HG02981 (cell line): Measurements from ENCODE around the gene BIVM.
"Not testable (repeated sequence)": the region's sequence is repeated elsewhere in the genome, so short reads cannot be mapped to it uniquely, and the experiment has no call there.

Experiments used
- ATAC-seq: cut with Tn5 transposase; IDR thresholded peaks from one replicate; pipeline ENCODE4 v1.9.1; 2021; ENCODE audit warnings: mild to moderate bottlenecking, moderate library complexity; ENCODE audit not compliant: unreplicated experiment

The BIVM gene

DNA sequence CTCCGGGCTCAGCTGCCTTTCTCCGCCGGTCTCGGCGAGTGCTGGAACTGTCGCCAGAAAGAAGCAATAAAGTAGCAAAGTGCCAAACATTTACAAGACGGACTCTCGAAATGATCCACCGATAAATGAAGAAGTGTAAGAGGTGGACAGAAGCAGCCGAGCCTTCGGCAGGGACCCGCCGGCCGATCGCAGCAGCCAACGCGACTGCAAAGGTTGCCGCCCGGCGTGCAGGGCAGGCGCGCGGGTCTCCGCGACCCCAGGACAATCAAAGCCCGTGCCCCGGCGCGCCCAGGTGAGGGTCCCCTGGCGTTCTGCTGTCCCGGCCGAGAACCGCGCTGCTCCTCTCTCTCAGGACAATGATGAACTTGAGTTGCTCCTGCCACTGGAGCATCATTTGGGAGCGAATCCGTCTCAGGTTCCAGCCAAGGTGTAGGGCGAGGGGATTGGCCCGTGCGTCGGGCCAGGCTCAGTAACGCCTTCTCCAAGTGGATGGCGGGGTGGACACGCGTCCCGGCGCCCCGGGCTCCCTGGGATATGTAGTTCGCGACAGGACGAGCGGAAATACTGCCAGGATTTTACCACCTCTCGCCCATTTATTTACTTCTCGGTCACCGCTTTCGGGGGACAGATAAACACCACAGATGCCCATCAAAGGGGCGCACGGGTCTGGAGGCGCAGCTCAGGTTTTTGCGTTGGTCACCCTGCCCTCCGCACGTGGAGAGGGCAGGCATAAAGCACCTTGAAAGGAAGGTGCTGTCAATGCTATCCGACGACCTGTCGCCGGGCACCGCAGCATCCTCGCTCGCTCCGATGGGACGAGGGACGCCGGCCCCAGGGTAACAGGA is at the start of gene BIVM, which contains the start of gene POGLUT2:
BIVM (plus strand) TSS at position 539 of the 845 bp plus-strand sequence. CDS start 8,149 bp downstream, outside the sequence.
POGLUT2 (minus strand) TSS at position 396 of the 845 bp plus-strand sequence; CDS start at position 90, 306 bp downstream.
- ATAC-seq = peak; percentile 85

- ATAC-seq = no peak
Measured at GRCh38 chr13:102751886-102752285, 47.0 kb upstream of the BIVM start.

GRCh38 chr13:102757006-102757405 is 41.9 kb upstream of the BIVM start:
- no peak for ATAC-seq

GRCh38 chr13:102758842-102759241 is 40.1 kb upstream of the BIVM start:
- ATAC-seq = no peak

DNA sequence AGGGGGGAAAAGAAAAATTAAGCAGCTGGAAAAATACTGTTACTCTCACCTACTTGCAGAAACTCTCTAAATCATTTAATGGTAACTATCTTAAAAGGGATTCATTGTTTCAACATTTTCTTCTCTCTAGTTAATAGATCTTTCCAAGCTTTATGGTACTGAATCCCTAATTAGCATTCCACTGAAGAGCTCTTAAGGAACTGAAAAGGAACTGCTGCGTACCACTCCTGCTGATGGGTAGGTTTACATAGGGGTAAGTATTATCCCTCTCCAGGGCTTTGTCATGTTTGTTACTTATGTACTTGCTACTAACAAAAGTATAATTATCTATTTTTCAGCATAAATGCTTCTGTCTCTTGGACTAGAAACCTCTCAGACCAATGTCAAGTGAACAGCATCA is 37.8 kb upstream of the BIVM start:
- no peak for ATAC-seq

- no peak for ATAC-seq
Measured at GRCh38 chr13:102763741-102764140, 35.2 kb upstream of the BIVM start.

DNA sequence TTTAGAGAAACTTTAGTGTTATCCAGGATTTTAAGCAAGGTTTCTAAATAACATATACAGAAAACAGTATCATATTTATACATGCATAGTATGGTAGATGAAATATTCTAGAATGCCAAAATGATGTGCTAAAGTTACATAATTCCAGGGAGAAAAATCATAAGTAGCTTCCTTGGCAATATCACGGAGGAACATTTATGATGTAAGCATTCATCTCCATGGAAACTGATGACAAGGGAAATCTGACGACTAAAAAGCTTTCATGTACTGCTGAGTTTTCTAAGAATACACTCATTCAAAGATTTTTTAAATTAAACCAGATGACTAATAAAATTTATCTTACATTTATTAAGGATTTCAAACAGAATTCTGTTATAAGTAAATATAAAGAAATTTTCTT is 30.0 kb upstream of the BIVM start:
- ATAC-seq = no peak

DNA sequence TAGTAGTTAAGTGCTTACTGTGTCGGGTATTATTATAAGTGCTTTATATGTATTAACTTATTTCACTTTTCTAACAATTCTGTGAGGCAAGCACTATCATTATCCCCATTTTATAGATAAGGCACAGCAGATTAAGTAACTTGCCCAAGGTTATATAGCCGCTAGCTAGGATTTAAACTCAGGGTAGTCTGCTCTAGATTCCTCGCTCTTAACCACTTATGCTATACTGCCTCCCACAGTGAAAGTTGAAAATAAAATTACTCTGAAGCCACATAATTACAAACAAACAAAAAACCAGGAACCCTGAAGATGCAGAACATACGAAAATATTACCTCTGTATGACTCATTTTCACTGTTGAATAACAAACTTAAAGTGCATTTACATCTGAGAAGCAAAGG is 29.2 kb upstream of the BIVM start:
- ATAC-seq = no peak

DNA sequence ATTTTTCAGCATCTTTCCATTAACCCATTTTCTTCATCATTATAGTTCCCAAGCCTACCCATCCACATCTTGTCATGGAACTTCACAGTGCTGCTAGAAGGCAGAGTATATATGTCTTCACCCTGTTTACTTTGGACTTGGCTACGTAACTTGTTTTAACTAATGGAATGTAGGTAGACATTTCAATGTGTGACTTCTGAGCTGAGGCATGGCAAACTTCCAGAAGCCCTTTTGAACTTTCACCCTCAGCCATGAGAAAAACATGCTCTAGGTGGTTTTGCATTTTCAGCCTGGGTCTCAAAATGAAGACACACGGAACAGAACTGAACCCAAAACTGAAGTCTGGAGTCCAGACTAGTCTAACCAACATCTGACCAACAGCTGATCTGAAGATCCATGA is 28.5 kb upstream of the BIVM start:
- no peak for ATAC-seq

DNA sequence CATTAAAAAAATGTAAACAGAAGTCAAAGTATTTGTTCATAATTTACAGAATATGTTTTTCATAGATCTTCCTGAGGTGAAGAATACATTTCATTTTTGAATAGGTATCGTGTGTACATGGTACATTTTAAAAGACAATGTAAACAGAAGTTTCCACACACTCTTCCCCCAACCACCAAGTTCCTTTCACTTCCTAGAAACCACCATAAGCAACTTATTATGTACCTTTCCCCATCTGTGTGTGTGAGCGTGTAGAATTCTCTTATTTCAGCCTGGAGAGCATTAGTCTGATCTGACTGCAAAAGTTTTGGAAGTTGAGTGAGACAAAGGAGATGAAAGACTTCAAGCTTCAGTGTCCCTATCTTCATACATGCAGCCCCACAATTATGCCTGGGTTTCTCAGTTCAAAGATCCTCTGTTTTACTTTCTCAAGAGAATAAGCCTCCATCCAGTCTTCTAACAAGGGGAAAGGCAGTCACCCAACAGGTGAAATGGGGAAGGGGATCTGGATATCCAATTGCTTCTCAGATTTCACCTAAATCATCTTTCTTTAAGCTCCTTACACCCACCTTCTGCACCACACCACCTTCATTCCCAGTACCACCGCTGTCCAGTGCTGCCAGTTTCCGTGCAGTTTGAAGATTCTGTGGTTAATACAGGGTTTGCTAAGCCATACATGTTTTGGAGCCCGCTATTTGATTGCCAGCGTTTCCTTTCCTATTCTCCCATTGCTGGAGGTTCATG is 27.4 kb upstream of the BIVM start:
- ATAC-seq = no peak

DNA sequence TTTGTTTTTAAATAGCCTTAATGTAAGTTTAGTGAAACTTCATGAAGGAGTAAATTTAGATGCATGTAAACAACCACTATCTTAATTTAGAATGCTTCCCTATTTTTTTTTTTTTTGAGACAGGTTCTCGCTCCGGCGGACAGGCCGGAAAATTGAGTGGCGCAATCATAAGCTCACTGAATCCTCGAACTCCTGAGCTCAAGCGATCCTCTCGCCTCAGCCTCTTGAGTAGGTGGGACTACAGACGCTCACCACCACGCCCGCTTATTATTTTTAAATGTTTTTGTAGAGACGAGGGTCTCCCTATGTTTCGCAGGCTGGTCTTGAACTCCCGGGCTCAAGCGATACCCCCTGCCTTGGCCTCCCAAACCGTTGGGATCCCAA is 26.9 kb upstream of the BIVM start:
- no peak for ATAC-seq

- ATAC-seq = peak; percentile 89
Measured at GRCh38 chr13:102773441-102774213, 25.3 kb upstream of the BIVM start, which contains the start of gene TEX30. TEX30 (minus strand) TSS chr13:102773786; CDS start chr13:102770026, 3,760 bp downstream.

GRCh38 chr13:102774214-102774568 is 24.7 kb upstream of the BIVM start:
- ATAC-seq = no peak

DNA sequence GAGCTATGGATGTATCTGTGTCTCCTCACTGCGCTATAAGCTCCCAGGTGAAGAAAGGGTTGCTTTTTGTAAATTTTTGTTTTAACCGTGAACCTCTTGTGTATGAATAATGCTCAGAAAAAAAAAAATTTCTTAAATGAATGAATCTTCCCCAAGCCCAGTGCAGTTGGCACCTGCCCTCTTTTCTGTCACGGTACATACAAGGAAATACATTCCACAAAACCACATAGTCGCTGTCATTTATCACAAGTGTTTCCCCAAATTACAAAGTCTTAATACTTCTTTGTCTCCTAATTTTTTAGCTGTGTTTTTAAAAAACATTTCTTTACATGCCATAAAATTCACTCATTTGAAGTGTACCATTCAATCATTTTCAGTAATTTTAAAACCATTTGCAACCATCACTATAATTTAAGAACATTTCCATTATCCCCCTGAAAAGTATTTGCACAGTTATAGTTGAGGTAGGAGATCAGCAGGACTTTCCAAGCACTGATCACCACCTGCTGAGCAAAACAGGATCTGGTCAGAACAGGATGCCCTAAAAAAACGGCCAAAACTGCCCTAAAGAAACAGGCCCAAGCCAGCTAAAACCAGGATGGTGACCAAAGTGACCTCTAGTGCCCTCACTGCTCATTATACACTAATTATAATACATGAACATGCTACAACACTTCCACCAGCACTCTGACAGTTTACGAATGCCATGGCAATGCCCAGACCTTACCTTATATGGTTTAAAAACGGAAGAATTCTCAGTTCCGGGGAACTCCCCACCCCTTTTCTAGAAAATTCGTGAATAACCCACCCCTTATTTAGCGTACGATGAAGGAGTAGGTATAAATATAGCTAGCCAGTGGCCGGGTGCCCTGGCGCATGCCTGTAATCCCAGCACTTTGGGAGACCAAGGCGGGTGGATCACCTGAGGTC is 24.1 kb upstream of the BIVM start:
- no peak for ATAC-seq

DNA sequence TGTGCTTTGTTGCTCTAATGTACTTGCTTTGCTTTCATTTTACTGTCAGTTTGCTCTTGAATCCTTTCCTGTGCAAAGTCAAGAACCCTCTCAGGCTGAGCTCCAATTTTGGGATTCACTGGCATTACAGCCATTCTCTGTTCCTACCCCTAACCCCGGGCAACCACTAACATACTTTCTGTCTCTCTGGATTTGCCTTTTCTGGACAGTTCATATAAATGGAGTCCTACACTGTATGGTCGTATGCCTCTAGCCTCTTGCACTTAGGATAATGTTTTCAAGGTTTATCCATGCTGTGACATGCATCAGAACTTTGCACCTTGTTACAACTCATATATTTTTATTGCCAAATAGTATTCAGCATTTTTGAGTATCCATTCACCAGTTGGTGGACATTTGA is 22.6 kb upstream of the BIVM start:
- ATAC-seq = no peak

DNA sequence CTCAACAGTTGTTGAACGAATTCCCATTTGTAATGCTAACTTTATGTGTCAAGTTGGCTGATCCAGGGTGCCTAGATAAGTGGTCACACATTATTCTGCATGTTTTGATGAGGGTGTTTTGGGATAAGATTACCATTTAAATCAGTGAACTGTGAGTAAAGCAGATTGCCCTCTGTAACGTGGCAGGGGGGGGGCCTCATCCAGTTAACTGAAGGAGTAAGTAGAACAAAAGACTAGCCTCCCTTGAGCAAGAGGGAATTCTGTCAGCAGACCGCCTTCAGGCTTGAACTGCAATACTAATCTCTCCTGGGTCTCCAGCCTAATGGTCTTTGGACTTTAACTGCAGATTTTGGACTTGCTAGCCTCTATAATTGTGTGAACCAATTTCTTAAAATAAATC is 21.2 kb upstream of the BIVM start:
- no peak for ATAC-seq

GRCh38 chr13:102779436-102780159 is 19.3 kb upstream of the BIVM start:
- ATAC-seq = peak; percentile 48

DNA sequence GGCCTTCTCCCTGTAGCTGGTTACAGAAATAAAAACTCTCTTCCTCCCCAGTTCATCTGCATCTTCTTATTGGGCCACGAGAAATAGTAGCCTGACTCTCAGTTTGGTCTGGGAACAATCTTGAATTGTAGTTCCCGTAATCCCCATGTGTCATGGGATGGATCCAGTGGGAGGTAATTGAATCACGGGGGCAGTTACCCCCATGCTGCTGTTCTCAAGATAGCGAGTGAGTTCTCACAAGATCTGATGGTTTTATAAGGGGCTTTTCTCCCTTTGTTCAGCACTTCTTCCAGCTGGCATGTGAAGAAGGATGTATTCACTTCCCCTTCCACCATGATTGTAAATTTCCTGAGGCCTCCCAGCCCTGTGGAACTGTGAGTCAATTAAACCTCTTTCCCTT is 18.3 kb upstream of the BIVM start:
- not testable (repeated sequence) for ATAC-seq

DNA sequence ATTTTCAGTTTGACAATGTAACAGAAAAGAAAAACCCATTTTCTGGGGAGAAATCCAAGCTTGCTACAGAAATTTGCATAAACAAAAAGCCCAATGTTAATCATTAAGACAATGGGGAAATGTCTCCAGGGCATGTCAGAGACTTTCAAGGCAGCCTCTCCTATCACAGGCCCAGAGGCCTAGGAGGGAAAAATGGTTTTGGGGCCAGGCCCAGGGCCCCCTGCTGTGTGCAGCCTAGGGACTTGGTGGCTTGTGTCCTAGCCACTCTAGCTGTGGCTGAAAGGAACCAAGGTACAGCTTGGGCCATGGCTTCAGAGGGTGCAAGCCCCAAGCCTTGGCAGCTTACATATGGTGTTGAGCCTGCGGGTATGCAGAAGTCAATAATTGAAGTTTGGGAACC is 17.3 kb upstream of the BIVM start:
- no peak for ATAC-seq

DNA sequence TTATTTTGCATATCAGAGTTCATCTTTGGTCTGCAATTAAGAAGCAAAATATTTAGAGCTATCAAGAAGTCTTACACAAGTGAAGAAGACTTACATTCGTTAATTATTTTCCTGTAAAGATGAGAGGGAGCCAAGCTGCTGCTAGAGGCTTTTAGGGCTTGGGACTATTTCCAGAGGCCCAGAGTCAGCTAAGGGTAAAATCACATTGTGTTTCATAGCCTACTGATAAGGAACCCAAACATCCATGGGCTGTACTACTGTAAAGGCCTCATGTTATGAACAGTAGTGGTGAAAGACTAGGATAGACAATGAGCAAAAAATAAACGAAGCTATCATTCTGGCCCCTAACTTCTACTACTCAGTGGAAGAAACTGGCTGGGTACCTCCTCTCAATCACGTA is 14.4 kb upstream of the BIVM start:
- ATAC-seq = no peak
